Peyer's patch (tissue), 4 donors: ENCODE data around the gene CLCNKA. TPM values are rescaled to one million over a fixed set of nuclear protein-coding genes. Genes with fewer than 3 reads are reported as not detected.

Experiments used
- DNase-seq, 3 donors: peaks; one replicate each; pipeline ENCODE4 v3.0.0-alpha.2; 2017 to 2019
- H3K27ac ChIP-seq, 4 donors: fragments of 200-600 bp; sonication (generic); one replicate each; pipeline ENCODE4 v1.5.1; 2016 to 2019
- H3K27me3 ChIP-seq, 2 donors: fragments of 200-600 bp; sonication (generic); one replicate each; pipeline ENCODE4 v1.5.1; 2019
- H3K36me3 ChIP-seq, 3 donors: fragments of 200-600 bp; sonication (generic); one replicate each; pipeline ENCODE4 v1.5.1; 2016 to 2019
- H3K4me1 ChIP-seq, 4 donors: fragments of 200-600 bp; sonication (generic); one replicate each; pipeline ENCODE4 v1.5.1; 2016 to 2019
- H3K4me3 ChIP-seq, 4 donors: fragments of 200-600 bp; sonication (generic); 1 replicate in 3 of 4; 2 replicates in 1 of 4; pipeline ENCODE4 v1.5.1; 2016 to 2019; ENCODE audit warnings: mild to moderate bottlenecking in 1 of 4
- H3K9me3 ChIP-seq, 4 donors: fragments of 200-600 bp; sonication (generic); one replicate each; pipeline ENCODE4 v1.5.1; 2016 to 2019; ENCODE audit warnings: mild to moderate bottlenecking in 1 of 4
- CTCF ChIP-seq, 6 experiments: fragments of 450-650 bp in 4 of 6; fragments of 200-600 bp in 2 of 6; sonication (generic) in 1 of 6; IDR thresholded peaks; one replicate each; pipeline ENCODE4 v1.5.1; 2017 to 2019; ENCODE audit warnings: antibody characterized with exemption in 6 of 6, mild to moderate bottlenecking in 3 of 6, moderate library complexity in 1 of 6
- POLR2A ChIP-seq, 2 donors: fragments of 450-650 bp; IDR thresholded peaks; one replicate each; pipeline ENCODE4 v1.5.1; 2017; ENCODE audit warnings: antibody characterized with exemption in 2 of 2, mild to moderate bottlenecking in 2 of 2, moderate library complexity in 2 of 2
- total RNA-seq, 4 donors: library from RNA; depleted of rRNA; stranded (reverse); fragments of >200 nt; gene quantifications; one replicate each; pipeline ENCODE4 v1.1.0, GENCODE V29; 2016

CLCNKA gene
- total RNA-seq, 4 donors from 2014 or later = 0.47 TPM; not detected in 3

- Histone ChIP-seq H3K36me3 (no peaks in the 10 kb centered on the region), H3K4me3 (peak overlapping the region; percentile 34 to 61 (median 54)), H3K27ac (peak overlapping the region; percentile 32 to 81 (median 56)), H3K27me3 (no peaks in the 10 kb centered on the region), H3K4me1 (peaks cover 0 to 25% (median 11%) of the 10 kb centered on the region in 4 donors), H3K9me3 (no peaks in the 10 kb centered on the region)
- TF ChIP-seq CTCF (IDR thresholded peaks at IDR 0.05) = no peak
- TF ChIP-seq POLR2A (IDR thresholded peaks at IDR 0.05) = no peak
- DNase-seq = peak; percentile 28 to 63 (median 60)
Observed at GRCh38 chr1:16013220-16013907, 8.5 kb upstream of the CLCNKA start.

GRCh38 chr1:16013908-16014258 lies 8.0 kb upstream of the CLCNKA start:
- TF ChIP-seq POLR2A (IDR thresholded peaks at IDR 0.05) = no peak
- no peak for TF ChIP-seq CTCF (IDR thresholded peaks at IDR 0.05)

GRCh38 chr1:16014509-16015482 lies 7.0 kb upstream of the CLCNKA start:
- no peak for TF ChIP-seq CTCF (IDR thresholded peaks at IDR 0.05)
- TF ChIP-seq POLR2A (IDR thresholded peaks at IDR 0.05) = no peak
- Histone ChIP-seq H3K27ac (peak overlapping the region in 3 of 4 donors; percentile 38 to 81 (median 65)), H3K9me3 (no peaks in the 10 kb centered on the region), H3K4me3 (no peak overlapping the region), H3K36me3 (no peaks in the 10 kb centered on the region), H3K4me1 (peaks cover 0 to 25% (median 11%) of the 10 kb centered on the region in 4 donors), H3K27me3 (no peaks in the 10 kb centered on the region)
- DNase-seq = no peak

More at GRCh38 chr1:16013908-16014258, 8.0 kb upstream of the CLCNKA start:
- Histone ChIP-seq H3K4me3 (no peak overlapping the region), H3K27me3 (no peaks in the 10 kb centered on the region), H3K9me3 (no peaks in the 10 kb centered on the region), H3K4me1 (peaks cover 0 to 25% (median 11%) of the 10 kb centered on the region in 4 donors), H3K36me3 (no peaks in the 10 kb centered on the region), H3K27ac (peak overlapping the region in 3 of 4 donors; percentile 27 to 81 (median 65))
- no peak for DNase-seq

- no peaks in the 10 kb centered on the region for H3K27me3 ChIP-seq
- no peaks in the 10 kb centered on the region for H3K9me3 ChIP-seq
- H3K4me1 ChIP-seq = peaks cover 0 to 25% (median 11%) of the 10 kb centered on the region in 4 donors
- H3K4me3 ChIP-seq = peak overlapping the region in 1 of 4 donors; percentile 46
- H3K36me3 ChIP-seq = no peaks in the 10 kb centered on the region
- no peak for DNase-seq
- no peak for TF ChIP-seq CTCF (IDR thresholded peaks at IDR 0.05)
- TF ChIP-seq POLR2A (IDR thresholded peaks at IDR 0.05) = no peak
- H3K27ac ChIP-seq = peak overlapping the region in 2 of 4 donors; percentile 30 to 81
Observed at GRCh38 chr1:16015491-16015890, 6.3 kb upstream of the CLCNKA start.

GRCh38 chr1:16015960-16016901 lies 5.6 kb upstream of the CLCNKA start:
- peak overlapping the region in 1 of 4 donors; percentile 46 for H3K4me3 ChIP-seq
- H3K27me3 ChIP-seq = no peaks in the 10 kb centered on the region
- no peaks in the 10 kb centered on the region for H3K36me3 ChIP-seq
- TF ChIP-seq CTCF (IDR thresholded peaks at IDR 0.05) (no peak), POLR2A (IDR thresholded peaks at IDR 0.05) (no peak)
- H3K27ac ChIP-seq = peak overlapping the region in 2 of 4 donors; percentile 30 to 81
- H3K9me3 ChIP-seq = no peaks in the 10 kb centered on the region
- peaks cover 0 to 25% (median 11%) of the 10 kb centered on the region in 4 donors for H3K4me1 ChIP-seq
- DNase-seq = no peak
